CD4-positive, alpha-beta T cell (primary cell): Measurements from ENCODE around the gene TUBB3. TPM values are rescaled to one million over a fixed set of nuclear protein-coding genes. Genes with fewer than 3 reads are reported as not detected.

Experiments
- ATAC-seq: fragments of 200-7000 bp; cut with Tn5 transposase; one replicate; pipeline ENCODE4 v1.10.0; 2022; ENCODE audit warnings: mild to moderate bottlenecking; ENCODE audit not compliant: poor library complexity
- CTCF ChIA-PET: fragments of 350-600 bp; sonication (Branson Sonifier 250); formaldehyde crosslinking; loops from one replicate; lab custom pipeline; 2021; ENCODE audit warnings: antibody characterized with exemption, inconsistent platforms; lab: Charles Lee
- POLR2A ChIA-PET: fragments of 350-600 bp; sonication (Branson Sonifier 250); formaldehyde crosslinking; loops from one replicate; lab custom pipeline; 2021; ENCODE audit warnings: antibody characterized with exemption, inconsistent platforms; lab: Charles Lee
- DNase-seq, 14 experiments: peaks; one replicate each; pipeline ENCODE4 v3.0.0-alpha.2; 2013 to 2020; ENCODE audit warnings: mixed read lengths in 2 of 14
- H3K27ac ChIP-seq, 2 donors: one replicate each; pipeline versions ENCODE4 v1.5.1 to v1.7.0; 2013; ENCODE audit warnings: low read length in 2 of 2, low read depth in 1 of 2, mild to moderate bottlenecking in 1 of 2
- H3K27me3 ChIP-seq, 2 experiments: 1 replicate in 1 of 2; 2 replicates in 1 of 2; pipeline versions ENCODE4 v1.6.1 to v1.7.0; 2013; ENCODE audit warnings: low read length in 2 of 2, control low read depth in 1 of 2, mild to moderate bottlenecking in 1 of 2, moderate library complexity in 1 of 2; ENCODE audit not compliant: insufficient read depth in 2 of 2, control insufficient read depth in 1 of 2
- H3K36me3 ChIP-seq: one replicate; pipeline ENCODE4 v1.6.1; 2013; ENCODE audit warnings: low read length, control low read depth; ENCODE audit not compliant: insufficient read depth
- H3K4me1 ChIP-seq: one replicate; pipeline ENCODE4 v1.6.1; 2013; ENCODE audit warnings: low read length, control low read depth; ENCODE audit not compliant: insufficient read depth
- H3K4me3 ChIP-seq: one replicate; pipeline ENCODE4 v1.5.1; 2013; ENCODE audit warnings: mild to moderate bottlenecking, low read length, moderate library complexity
- H3K9me3 ChIP-seq, 2 experiments: 1 replicate in 1 of 2; 2 replicates in 1 of 2; pipeline versions ENCODE4 v1.6.1 to v1.7.0; 2013; ENCODE audit warnings: low read length in 2 of 2, mild to moderate bottlenecking in 2 of 2, control low read depth in 1 of 2, moderate library complexity in 1 of 2; ENCODE audit not compliant: control insufficient read depth in 1 of 2, insufficient read depth in 1 of 2
- H3K27ac Mint-ChIP-seq: one replicate; pipeline ENCODE4 v1.8.0; 2020; ENCODE audit warnings: mixed read lengths
- H3K27me3 Mint-ChIP-seq: one replicate; pipeline ENCODE4 v1.8.0; 2021; ENCODE audit warnings: mixed read lengths
- H3K36me3 Mint-ChIP-seq: one replicate; pipeline ENCODE4 v1.8.0; 2021; ENCODE audit warnings: low read depth, mixed read lengths
- H3K4me1 Mint-ChIP-seq: one replicate; pipeline ENCODE4 v1.8.0; 2021; ENCODE audit warnings: low read depth, mixed read lengths
- H3K4me3 Mint-ChIP-seq: one replicate; pipeline ENCODE4 v1.8.0; 2020; ENCODE audit warnings: mild to moderate bottlenecking, mixed read lengths
- H3K9me3 Mint-ChIP-seq: one replicate; pipeline ENCODE4 v1.8.0; 2020; ENCODE audit warnings: mixed read lengths
- CTCF ChIP-seq: fragments of 200-600 bp; IDR thresholded peaks from one replicate; pipeline ENCODE4 v1.8.0; 2022; ENCODE audit warnings: antibody characterized with exemption, mild to moderate bottlenecking
- intact Hi-C, 2 experiments: fragments of 100-400 bp; cut with DNase I in 1 of 2; cut with micrococcal nuclease in 1 of 2; formaldehyde crosslinking; loops; one replicate each; pipeline versions ENCODE4 v1.15.1 to v1.9.0; 2023 to 2025; cut with DNase I, micrococcal nuclease
- total RNA-seq, 174 experiments: library from RNA in 2 of 174; stranded (reverse) in 2 of 174; gene quantifications; one replicate each; pipeline ENCODE4 v1.2.3 and lab custom pipeline; 2021 to 2026

Gene TUBB3
- total RNA-seq, 2 experiments from 2014 or later = 0.78 to 0.88 TPM

DNA sequence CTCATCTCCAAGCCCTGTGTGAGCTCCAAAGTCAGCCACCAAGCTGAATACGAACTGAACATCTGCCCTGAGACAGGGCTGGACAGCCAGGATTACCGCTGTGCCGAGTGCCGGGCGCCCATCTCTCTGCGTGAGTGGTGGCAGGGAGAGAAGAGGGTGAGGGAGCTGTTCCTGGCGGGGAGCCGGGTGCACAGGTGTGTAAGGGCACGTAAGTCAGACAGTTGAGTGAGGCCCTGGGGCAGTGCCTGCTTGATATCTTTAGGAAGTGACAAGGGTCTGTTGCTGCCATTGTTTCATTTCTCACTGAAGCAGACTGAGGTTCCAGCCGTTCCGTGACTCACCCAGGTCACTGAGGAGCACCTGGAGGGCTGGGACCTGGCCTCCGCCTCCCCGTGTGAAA is 37.8 kb downstream of the TUBB3 start:
- Histone ChIP-seq H3K4me3 (no peak overlapping the region), H3K36me3 (peaks cover 33% of the 10 kb centered on the region), H3K9me3 (no peaks in the 10 kb centered on the region), H3K27me3 (no peaks in the 10 kb centered on the region), H3K4me1 (no peaks in the 10 kb centered on the region), H3K27ac (no peak overlapping the region)
- H3K36me3 Mint-ChIP-seq = peaks cover 48% of the 10 kb centered on the region
- ATAC-seq (no peak), DNase-seq (no peak)
- CTCF ChIA-PET = no interaction called here
- POLR2A ChIA-PET = no interaction called here
- no peaks in the 10 kb centered on the region for H3K9me3 Mint-ChIP-seq
- H3K4me3 Mint-ChIP-seq = no peak overlapping the region
- H3K4me1 Mint-ChIP-seq = no peaks in the 10 kb centered on the region
- H3K27ac Mint-ChIP-seq = no peak overlapping the region
- TF ChIP-seq CTCF = no peak
- H3K27me3 Mint-ChIP-seq = no peaks in the 10 kb centered on the region
- intact Hi-C loops = no loop called here

DNA sequence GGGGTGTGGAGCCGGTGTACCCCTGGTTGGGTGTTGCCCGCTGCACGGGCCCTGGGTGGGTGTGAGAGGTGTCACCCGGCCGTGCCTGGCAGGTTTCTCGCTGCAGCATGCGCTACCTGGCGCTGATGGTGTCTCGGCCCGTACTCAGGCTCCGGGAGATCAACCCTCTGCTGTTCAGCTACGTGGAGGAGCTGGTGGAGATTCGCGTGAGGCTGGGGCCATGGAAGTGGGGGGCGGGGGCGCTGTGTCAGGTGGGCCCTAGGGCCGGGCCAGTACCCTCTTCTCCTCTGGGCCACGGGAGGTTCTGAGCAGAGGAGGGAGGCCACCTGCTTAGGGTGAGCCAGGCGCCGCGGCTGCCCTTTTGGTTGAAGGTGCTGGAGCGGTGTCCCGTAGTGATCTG is 38.8 kb downstream of the TUBB3 start:
- H3K27me3 ChIP-seq = no peaks in the 10 kb centered on the region
- peaks cover 28% of the 10 kb centered on the region for H3K36me3 ChIP-seq
- POLR2A ChIA-PET = no interaction called here
- CTCF ChIA-PET = no interaction called here
- no peaks in the 10 kb centered on the region for H3K9me3 ChIP-seq
- ATAC-seq (no peak), DNase-seq (no peak)
- no peak for TF ChIP-seq CTCF
- Mint-ChIP-seq H3K36me3 (peaks cover 43% of the 10 kb centered on the region), H3K4me1 (no peaks in the 10 kb centered on the region), H3K27ac (no peak overlapping the region), H3K27me3 (no peaks in the 10 kb centered on the region), H3K9me3 (no peaks in the 10 kb centered on the region), H3K4me3 (no peak overlapping the region)
- no peaks in the 10 kb centered on the region for H3K4me1 ChIP-seq
- intact Hi-C loops = no loop called here
- H3K4me3 ChIP-seq = no peak overlapping the region
- no peak overlapping the region for H3K27ac ChIP-seq

DNA sequence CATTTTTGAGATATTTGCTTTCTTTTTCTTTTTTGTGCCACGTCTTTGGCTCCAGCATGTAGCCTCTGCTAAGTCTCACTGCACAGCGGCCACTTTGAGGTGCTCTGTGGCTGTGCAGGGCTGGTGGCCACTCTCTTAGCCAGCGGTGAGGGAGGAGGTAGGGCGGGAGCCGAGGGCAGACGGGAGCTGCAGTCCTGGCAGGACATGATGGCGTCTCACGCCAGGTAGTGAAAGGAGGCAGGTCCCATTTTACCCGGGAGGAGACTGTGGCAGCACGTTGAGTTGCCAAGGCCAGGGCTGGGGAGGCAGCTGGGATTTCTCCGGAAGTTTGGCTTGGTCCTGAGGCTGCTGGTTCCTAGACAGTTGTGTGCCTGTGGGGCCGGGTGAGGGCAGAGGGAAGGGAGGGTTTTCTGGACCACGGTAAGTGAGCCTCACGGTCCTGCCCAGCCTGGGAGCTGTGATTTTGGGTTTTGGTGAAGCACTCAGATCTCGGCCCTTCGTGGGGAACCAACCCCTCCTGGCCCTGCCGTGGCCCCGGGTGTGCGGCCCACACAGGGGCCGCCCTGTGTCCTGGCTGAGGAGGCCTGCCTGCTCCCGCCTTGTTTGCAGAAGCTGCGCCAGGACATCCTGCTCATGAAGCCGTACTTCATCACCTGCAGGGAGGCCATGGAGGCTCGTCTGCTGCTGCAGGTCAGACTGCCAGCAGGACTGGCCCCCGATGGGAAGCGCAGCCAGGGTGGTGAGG is 39.8 kb downstream of the TUBB3 start:
- intact Hi-C loops = no loop called here
- ChIA-PET POLR2A (interaction anchor here (0.6 kb wide), 1 partner anchor 30 kb away, joined by 3 read pairs; no protein-coding TSS in a partner anchor), CTCF (no interaction called here)
- H3K4me1 ChIP-seq = no peaks in the 10 kb centered on the region
- H3K27ac Mint-ChIP-seq = no peak overlapping the region
- no peak overlapping the region for H3K4me3 Mint-ChIP-seq
- TF ChIP-seq CTCF = no peak
- H3K36me3 Mint-ChIP-seq = peaks cover 39% of the 10 kb centered on the region
- peaks cover 19% of the 10 kb centered on the region for H3K36me3 ChIP-seq
- no peaks in the 10 kb centered on the region for H3K27me3 ChIP-seq
- ATAC-seq = no peak
- H3K27me3 Mint-ChIP-seq = no peaks in the 10 kb centered on the region
- no peak overlapping the region for H3K27ac ChIP-seq
- H3K4me3 ChIP-seq = no peak overlapping the region
- H3K9me3 ChIP-seq = no peaks in the 10 kb centered on the region
- no peaks in the 10 kb centered on the region for H3K9me3 Mint-ChIP-seq
- H3K4me1 Mint-ChIP-seq = no peaks in the 10 kb centered on the region
- DNase-seq = no peak
